Neuronal stem cell (in vitro differentiated cells): ENCODE results near the gene TMIGD3.

Source experiments
- DNase-seq: peaks from one replicate; pipeline ENCODE4 v3.0.0-alpha.2; 2013; ENCODE audit warnings: low spot score
- H2AFZ ChIP-seq: one replicate; pipeline ENCODE4 v1.6.1; 2013; ENCODE audit warnings: mild to moderate bottlenecking, low read length, inconsistent platforms
- H2AK5ac ChIP-seq: 2 replicates; pipeline ENCODE4 v1.6.1; 2013; ENCODE audit warnings: low read depth, mild to moderate bottlenecking, inconsistent platforms, low read length, moderate library complexity, mixed read lengths
- H2BK120ac ChIP-seq: 2 replicates; pipeline ENCODE4 v1.6.1; 2013; ENCODE audit warnings: low read depth, mild to moderate bottlenecking, inconsistent platforms, low read length, moderate library complexity, mixed read lengths
- H2BK12ac ChIP-seq: one replicate; pipeline ENCODE4 v1.6.1; 2013; ENCODE audit warnings: low read length, inconsistent platforms
- H2BK15ac ChIP-seq: 2 replicates; pipeline ENCODE4 v1.6.1; 2013; ENCODE audit warnings: mild to moderate bottlenecking, low read length, inconsistent platforms, mixed read lengths
- H2BK5ac ChIP-seq: one replicate; pipeline ENCODE4 v1.6.1; 2013; ENCODE audit warnings: inconsistent platforms, mild to moderate bottlenecking, low read length, moderate library complexity
- H3K14ac ChIP-seq: one replicate; pipeline ENCODE4 v1.6.1; 2013; ENCODE audit warnings: low read length, inconsistent platforms
- H3K18ac ChIP-seq: 2 replicates; pipeline ENCODE4 v1.6.1; 2013; ENCODE audit warnings: low read length, inconsistent platforms
- H3K23ac ChIP-seq: 2 replicates; pipeline ENCODE4 v1.6.1; 2013; ENCODE audit warnings: low read depth, mild to moderate bottlenecking, mixed read lengths, low read length, inconsistent platforms; ENCODE audit not compliant: poor library complexity
- H3K27ac ChIP-seq: replicated peaks from 3 replicates; pipeline ENCODE4 v1.5.1; 2013; ENCODE audit warnings: low read length, inconsistent platforms
- H3K27me3 ChIP-seq, 3 experiments: 2 replicates each; pipeline ENCODE4 v1.6.1; 2013; ENCODE audit warnings: low read length in 3 of 3, mild to moderate bottlenecking in 2 of 3, inconsistent platforms in 1 of 3, low read depth in 1 of 3, mixed read lengths in 1 of 3, moderate library complexity in 1 of 3; ENCODE audit not compliant: control insufficient read depth in 3 of 3, insufficient read depth in 3 of 3
- H3K36me3 ChIP-seq, 2 donors: replicated peaks in 1 of 2; 2 replicates each; pipeline ENCODE4 v1.6.1; 2013; ENCODE audit warnings: low read length in 2 of 2; ENCODE audit not compliant: control insufficient read depth in 2 of 2, insufficient read depth in 2 of 2
- H3K4ac ChIP-seq: 2 replicates; pipeline ENCODE4 v1.6.1; 2013; ENCODE audit warnings: inconsistent platforms, mild to moderate bottlenecking, low read length, moderate library complexity
- H3K4me1 ChIP-seq, 2 donors: 1 replicate in 1 of 2; 2 replicates in 1 of 2; pipeline ENCODE4 v1.6.1; 2013; ENCODE audit warnings: low read length in 2 of 2, low read depth in 1 of 2; ENCODE audit not compliant: control insufficient read depth in 2 of 2, insufficient read depth in 1 of 2
- H3K4me2 ChIP-seq: one replicate; pipeline ENCODE4 v1.6.1; 2013; ENCODE audit warnings: mild to moderate bottlenecking, low read length, inconsistent platforms; ENCODE audit not compliant: insufficient read depth, poor library complexity, severe bottlenecking
- H3K4me3 ChIP-seq, 2 donors: 2 replicates each; pipeline ENCODE4 v1.5.1; 2013; ENCODE audit warnings: low read length in 2 of 2, mild to moderate bottlenecking in 2 of 2, inconsistent platforms in 1 of 2, moderate library complexity in 1 of 2
- H3K79me1 ChIP-seq: one replicate; pipeline ENCODE4 v1.6.1; 2013; ENCODE audit warnings: low read depth, mild to moderate bottlenecking, inconsistent platforms, low read length, moderate library complexity
- H3K9ac ChIP-seq: one replicate; pipeline ENCODE4 v1.6.1; 2013; ENCODE audit warnings: mild to moderate bottlenecking, low read depth, low read length, inconsistent platforms; ENCODE audit not compliant: poor library complexity
- H3K9me3 ChIP-seq, 2 donors: replicated peaks in 1 of 2; 2 replicates each; pipeline versions ENCODE3 to v1.6.1; 2013; ENCODE audit warnings: low read length in 2 of 2, mild to moderate bottlenecking in 2 of 2, inconsistent platforms in 1 of 2, low read depth in 1 of 2, mixed read lengths in 1 of 2, moderate library complexity in 1 of 2; ENCODE audit not compliant: control insufficient read depth in 2 of 2, insufficient read depth in 1 of 2
- H4K8ac ChIP-seq: one replicate; pipeline ENCODE4 v1.6.1; 2013; ENCODE audit warnings: low read depth, mild to moderate bottlenecking, inconsistent platforms, low read length, moderate library complexity
- H4K91ac ChIP-seq: one replicate; pipeline ENCODE4 v1.6.1; 2013; ENCODE audit warnings: low read length, low read depth, mild to moderate bottlenecking, inconsistent platforms; ENCODE audit not compliant: poor library complexity
- WGBS, 2 donors: extraction: QIAGEN DNeasy Blood & Tissue Kit; methylation state at CpG; one replicate each; pipeline ENCODE4 v1.1.7; 2013; ENCODE audit warnings: missing lambda C conversion rate in 2 of 2, mixed read lengths in 1 of 2; ENCODE audit not compliant: insufficient read length in 2 of 2, insufficient replicate concordance in 1 of 2; ENCODE audit errors: extremely low coverage in 2 of 2; 5-methylcytosine and 5-hydroxymethylcytosine counted together

TMIGD3 gene

DNA sequence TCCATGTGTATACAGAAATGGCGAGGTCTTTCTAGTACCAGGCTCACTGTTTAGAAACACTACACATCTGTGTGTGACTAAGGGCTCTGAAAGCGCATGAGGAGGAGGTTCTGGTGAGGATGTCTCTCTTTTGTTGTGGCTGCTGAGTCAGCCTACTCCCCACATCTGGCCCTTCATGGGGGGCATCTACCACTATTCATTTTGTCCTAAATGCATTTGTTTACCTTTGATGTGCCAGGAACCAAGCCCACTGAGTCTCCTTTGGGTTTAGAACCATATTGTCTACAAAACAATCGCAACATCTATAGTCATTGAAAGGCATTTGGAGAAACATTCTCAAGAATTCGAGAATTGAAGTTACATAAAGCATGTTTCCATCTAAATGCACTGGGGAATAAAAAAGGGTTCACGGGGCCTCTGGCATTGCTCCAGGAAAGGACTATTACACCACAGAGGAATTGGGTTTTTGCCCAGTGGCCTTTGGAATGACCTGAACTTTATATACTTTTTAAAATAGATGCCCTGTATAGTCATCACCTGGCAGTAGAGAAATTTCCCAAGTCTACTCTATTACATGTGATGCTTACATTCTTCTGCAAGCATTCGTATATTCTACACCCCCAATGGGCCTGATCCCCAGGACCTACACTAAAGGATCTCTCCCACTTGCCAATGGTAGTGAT lies 35.1 kb upstream of the TMIGD3 start:
- H3K14ac ChIP-seq, result no peak overlapping the region
- no peak overlapping the region for H3K4me3 ChIP-seq

DNA sequence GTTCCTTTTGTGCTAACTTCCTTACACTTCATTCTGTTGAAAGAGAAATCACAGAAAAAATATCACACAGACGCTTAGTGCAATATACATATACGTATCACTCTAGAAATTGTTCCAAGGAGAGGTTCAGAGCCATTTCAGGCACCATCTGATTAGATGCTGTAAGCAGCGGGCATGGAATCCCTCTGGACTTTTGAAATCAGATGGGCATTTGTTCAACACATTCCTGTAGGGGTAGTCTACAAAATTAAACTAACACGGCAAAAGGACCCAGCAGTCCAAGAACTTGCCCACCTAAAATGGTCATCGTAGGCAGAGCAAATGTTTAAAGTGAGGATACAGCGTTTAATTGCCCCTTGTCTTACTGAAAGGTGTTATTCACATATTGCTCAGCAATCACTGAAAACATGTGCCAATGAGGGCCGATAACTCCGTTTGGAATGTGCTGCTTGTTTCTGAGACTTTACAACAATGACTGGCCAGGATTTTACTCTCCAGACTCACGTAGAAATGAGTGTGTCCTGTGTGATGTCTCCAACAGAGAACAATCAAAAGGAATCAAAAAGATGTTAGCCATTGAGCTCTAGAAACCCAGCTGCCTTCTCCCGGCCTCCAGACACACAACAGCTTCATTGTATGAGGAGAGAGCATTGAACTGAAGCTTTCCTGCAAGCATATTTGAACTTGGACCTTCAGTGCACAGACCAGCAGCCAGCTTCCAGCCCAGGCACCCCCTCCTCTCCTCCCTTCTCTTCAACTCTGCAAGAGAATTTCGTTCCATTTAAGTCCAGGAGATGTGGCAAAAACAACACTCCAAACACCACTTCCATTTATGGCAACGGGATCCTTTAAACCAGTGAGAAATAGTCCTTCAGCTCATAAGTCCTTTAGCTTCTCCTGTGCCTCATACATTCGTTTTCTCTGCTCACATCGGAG lies 32.1 kb upstream of the TMIGD3 start:
- no CpG with 5 or more reads among the region's 14 CpGs for WGBS, 2 donors
- Histone ChIP-seq H2BK15ac (no peak overlapping the region), H3K27ac (no peak overlapping the region), H3K18ac (no peak overlapping the region), H2BK12ac (no peak overlapping the region), H4K91ac (no peak overlapping the region), H2AFZ (peak overlapping the region; percentile 44), H4K8ac (no peak overlapping the region), H3K79me1 (no peaks in the 10 kb centered on the region), H3K23ac (no peak overlapping the region), H3K9ac (no peak overlapping the region), H3K36me3 (no peaks in the 10 kb centered on the region), H3K9me3 (no peaks in the 10 kb centered on the region), H3K14ac (no peak overlapping the region), H2AK5ac (no peak overlapping the region), H3K4me2 (no peak overlapping the region), H3K27me3 (no peaks in the 10 kb centered on the region), H3K4me1 (peaks cover 1 to 14% of the 10 kb centered on the region in 2 donors), H2BK5ac (no peak overlapping the region), H3K4me3 (no peak overlapping the region), H2BK120ac (no peak overlapping the region), H3K4ac (no peak overlapping the region)
- no peak for DNase-seq

More for the DNA sequence above, 35.1 kb upstream of the TMIGD3 start:
- H3K18ac ChIP-seq, result no peak overlapping the region
- H3K4me1 ChIP-seq, result peaks cover 1 to 19% of the 10 kb centered on the region in 2 donors
- no peak overlapping the region for H3K4me2 ChIP-seq
- H3K27ac ChIP-seq, result no peak overlapping the region
- H2BK120ac ChIP-seq, result no peak overlapping the region
- H2BK5ac ChIP-seq, result no peak overlapping the region
- no peak overlapping the region for H4K8ac ChIP-seq
- H3K9me3 ChIP-seq, result no peaks in the 10 kb centered on the region
- no peak overlapping the region for H2AK5ac ChIP-seq
- H2AFZ ChIP-seq, result no peak overlapping the region
- H3K27me3 ChIP-seq, result no peaks in the 10 kb centered on the region
- no peak overlapping the region for H3K23ac ChIP-seq
- H3K9ac ChIP-seq, result no peak overlapping the region
- H4K91ac ChIP-seq, result no peak overlapping the region
- no peak overlapping the region for H2BK12ac ChIP-seq
- no peak for DNase-seq
- H3K79me1 ChIP-seq, result no peaks in the 10 kb centered on the region
- no peak overlapping the region for H2BK15ac ChIP-seq
- H3K4ac ChIP-seq, result no peak overlapping the region
- no peaks in the 10 kb centered on the region for H3K36me3 ChIP-seq
- WGBS, 2 donors, result no CpG with 5 or more reads among the region's 6 CpGs

DNA sequence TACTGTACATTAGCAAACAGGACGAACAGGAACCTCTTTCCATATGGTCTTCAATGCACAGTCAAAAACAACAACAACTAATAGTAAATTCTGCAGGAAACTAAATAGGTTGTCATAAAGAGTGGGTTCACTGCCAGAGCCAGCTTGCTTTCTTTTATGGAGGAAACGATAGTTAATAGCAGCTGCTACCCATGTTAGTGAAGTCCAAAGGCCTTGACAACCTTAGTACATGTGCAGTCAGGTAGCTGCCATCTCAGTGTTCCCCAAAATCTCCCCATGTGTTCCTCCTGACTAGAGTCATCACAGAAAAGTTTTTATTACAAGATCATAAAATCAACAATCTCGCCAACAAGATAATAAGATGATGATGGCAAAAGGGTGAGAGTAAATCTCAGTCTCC lies 16.6 kb upstream of the TMIGD3 start:
- H3K27me3 ChIP-seq, result peaks cover 0 to 6% (median 0%) of the 10 kb centered on the region in 3 experiments
- no peak overlapping the region for H2AK5ac ChIP-seq
- H3K4me3 ChIP-seq, result no peak overlapping the region
- no peak overlapping the region for H3K4me2 ChIP-seq
- no peaks in the 10 kb centered on the region for H3K79me1 ChIP-seq
- H3K14ac ChIP-seq, result no peak overlapping the region
- no peaks in the 10 kb centered on the region for H3K4me1 ChIP-seq
- WGBS, 2 donors, result no CpG with 5 or more reads among the region's 3 CpGs
- H3K4ac ChIP-seq, result no peak overlapping the region
- H2AFZ ChIP-seq, result no peak overlapping the region
- H2BK5ac ChIP-seq, result no peak overlapping the region
- DNase-seq, result no peak
- H2BK15ac ChIP-seq, result no peak overlapping the region
- no peak overlapping the region for H4K91ac ChIP-seq
- no peak overlapping the region for H3K23ac ChIP-seq
- H3K18ac ChIP-seq, result no peak overlapping the region
- no peak overlapping the region for H4K8ac ChIP-seq
- no peak overlapping the region for H2BK12ac ChIP-seq
- no peak overlapping the region for H2BK120ac ChIP-seq
- H3K9me3 ChIP-seq, result no peaks in the 10 kb centered on the region
- H3K27ac ChIP-seq, result no peak overlapping the region
- no peaks in the 10 kb centered on the region for H3K36me3 ChIP-seq
- H3K9ac ChIP-seq, result no peak overlapping the region
